ENCODE results near the gene BTN3A1. TPM values are rescaled to one million over a fixed set of nuclear protein-coding genes. Genes with fewer than 3 reads are reported as not detected.
A peak's percentile ranks its signal among the peaks of the same experiment; 100 is the strongest.

The BTN3A1 gene
- total RNA-seq, 1 experiment from 2014 or later, result 5.4 TPM

GRCh38 chr6:26455357-26455970, 53.4 kb downstream of the BTN3A1 start:
- peaks cover 27% of the 10 kb centered on the region for H3K79me2 ChIP-seq (ENCODE audit: low read length)
- TF ChIP-seq CTCF (conservative IDR thresholded peaks at IDR 0.05; ENCODE audit: low read depth, low read length) (no peak), EZH2phosphoT487 (IDR thresholded peaks at IDR 0.05; ENCODE audit: borderline replicate concordance, low read length) (no peak), EZH2 (IDR thresholded peaks at IDR 0.05; ENCODE audit: low read length, unreplicated experiment) (no peak)
- DNase-seq, result no peak

GRCh38 chr6:26457264-26457805, 55.3 kb downstream of the BTN3A1 start:
- no peak for TF ChIP-seq EZH2phosphoT487 (IDR thresholded peaks at IDR 0.05; ENCODE audit: borderline replicate concordance, low read length)
- no peak for TF ChIP-seq EZH2 (IDR thresholded peaks at IDR 0.05; ENCODE audit: low read length, unreplicated experiment)
- TF ChIP-seq CTCF (conservative IDR thresholded peaks at IDR 0.05; ENCODE audit: low read depth, low read length), result no peak

More at GRCh38 chr6:26455357-26455970, 53.4 kb downstream of the BTN3A1 start:
- Histone ChIP-seq H3F3A (ENCODE audit: low read length, unreplicated experiment) (no peaks in the 10 kb centered on the region), H3K4me1 (ENCODE audit: insufficient read depth, low read length) (peaks cover 15% of the 10 kb centered on the region), H3K9me2 (replicated peaks; ENCODE audit: low read length) (no peaks in the 10 kb centered on the region), H3K36me3 (ENCODE audit: low read depth, low read length) (peaks cover 12% of the 10 kb centered on the region), H3K4me2 (ENCODE audit: low read length) (no peak overlapping the region), H4K20me1 (ENCODE audit: low read length) (no peaks in the 10 kb centered on the region), H3K27me3 (ENCODE audit: low read length) (no peaks in the 10 kb centered on the region), H3K9me3 (ENCODE audit: low read length) (no peaks in the 10 kb centered on the region), H3K27ac (ENCODE audit: low read length) (no peak overlapping the region), H2AFZ (ENCODE audit: low read length) (no peak overlapping the region), H3K4me3 (ENCODE audit: low read length) (no peak overlapping the region), H3K9ac (ENCODE audit: low read length) (no peak overlapping the region)
- CTCF ChIA-PET, result no interaction called here
- ATAC-seq, result no peak
- intact Hi-C loops (cut with micrococcal nuclease), result no loop called here
- BruUV-seq (replicated peaks), result no TSS peak
- POLR2A ChIA-PET (ENCODE audit: unreplicated experiment), result no interaction called here

More at GRCh38 chr6:26457264-26457805, 55.3 kb downstream of the BTN3A1 start:
- Histone ChIP-seq H3K4me3 (ENCODE audit: low read length) (peak overlapping the region; percentile 78), H3K79me2 (ENCODE audit: low read length) (peaks cover 40% of the 10 kb centered on the region), H3K9me3 (ENCODE audit: low read length) (no peaks in the 10 kb centered on the region), H3K36me3 (ENCODE audit: low read depth, low read length) (peaks cover 18% of the 10 kb centered on the region), H3K27ac (ENCODE audit: low read length) (peak overlapping the region; percentile 7; the same call in 1 of the 2 replicates), H3K9ac (ENCODE audit: low read length) (peak overlapping the region; percentile 91), H3K4me2 (ENCODE audit: low read length) (peak overlapping the region; percentile 80), H3K4me1 (ENCODE audit: insufficient read depth, low read length) (peaks cover 21% of the 10 kb centered on the region), H3F3A (ENCODE audit: low read length, unreplicated experiment) (no peaks in the 10 kb centered on the region), H3K27me3 (ENCODE audit: low read length) (no peaks in the 10 kb centered on the region), H2AFZ (ENCODE audit: low read length) (peak overlapping the region; percentile 92), H3K9me2 (replicated peaks; ENCODE audit: low read length) (no peaks in the 10 kb centered on the region), H4K20me1 (ENCODE audit: low read length) (no peaks in the 10 kb centered on the region)
- POLR2A ChIA-PET (ENCODE audit: unreplicated experiment), result no interaction called here
- no peak for DNase-seq
- intact Hi-C loops (cut with micrococcal nuclease), result loop anchor here (1.0 kb wide), 1 partner anchor 16 kb away; no protein-coding TSS in a partner anchor
- CTCF ChIA-PET, result no interaction called here
- peak; percentile 53 for ATAC-seq
- BruUV-seq (replicated peaks), result no TSS peak
